IPS DF 6.9 (cell line): ENCODE data around the gene TBC1D1.

Experiments used
- DNase-seq: peaks from one replicate; pipeline ENCODE4 v3.0.0-alpha.2; 2013; ENCODE audit warnings: low read depth, low spot score
- H3K27ac ChIP-seq: one replicate; pipeline ENCODE4 v1.5.1; 2013; ENCODE audit warnings: low read length, control low read depth
- H3K27me3 ChIP-seq: 2 replicates; pipeline ENCODE4 v1.6.1; 2013; ENCODE audit warnings: mild to moderate bottlenecking, low read length; ENCODE audit not compliant: control insufficient read depth, insufficient read depth
- H3K36me3 ChIP-seq: 2 replicates; pipeline ENCODE4 v1.6.1; 2013; ENCODE audit warnings: low read length; ENCODE audit not compliant: control insufficient read depth, insufficient read depth
- H3K4me1 ChIP-seq: 2 replicates; pipeline ENCODE4 v1.6.1; 2013; ENCODE audit warnings: low read length; ENCODE audit not compliant: control insufficient read depth, insufficient read depth
- H3K4me3 ChIP-seq: 2 replicates; pipeline ENCODE4 v1.5.1; 2013; ENCODE audit warnings: mild to moderate bottlenecking, low read length
- H3K9me3 ChIP-seq: 2 replicates; pipeline ENCODE4 v1.6.1; 2013; ENCODE audit warnings: low read length, inconsistent platforms; ENCODE audit not compliant: control insufficient read depth, insufficient read depth
- WGBS: extraction: QIAGEN DNeasy Blood & Tissue Kit; methylation state at CpG from one replicate; pipeline ENCODE4 v1.1.7; 2013; ENCODE audit warnings: mixed read lengths, missing lambda C conversion rate; ENCODE audit not compliant: insufficient read length, insufficient coverage; 5-methylcytosine and 5-hydroxymethylcytosine counted together

TBC1D1 gene

DNA sequence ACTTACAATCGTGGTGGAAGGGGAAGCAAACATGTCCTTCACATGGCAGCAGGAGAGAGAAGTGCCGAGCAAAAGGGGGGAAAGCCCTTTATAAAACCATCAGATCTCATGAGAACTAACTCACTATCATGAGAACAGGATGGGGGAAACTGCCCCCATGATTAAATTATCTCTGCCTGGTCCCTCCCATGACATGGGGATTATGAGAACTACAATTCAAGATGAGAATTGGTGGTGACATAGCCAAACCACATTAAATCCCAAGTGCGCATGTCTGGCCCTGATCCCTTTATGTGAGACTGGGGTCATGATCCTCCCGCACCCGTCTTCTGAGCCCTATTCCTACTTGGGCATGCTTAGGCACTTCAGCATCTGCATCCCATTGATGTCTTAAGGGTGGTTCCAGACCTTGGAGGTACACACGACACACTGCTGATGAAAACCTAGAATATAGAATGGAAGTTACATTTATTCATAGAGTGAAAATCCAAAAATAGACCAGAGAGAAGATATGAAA is 185.3 kb downstream of the TBC1D1 start:
- no CpG with 5 or more reads among the region's 6 CpGs for WGBS
- Histone ChIP-seq H3K27me3 (no peaks in the 10 kb centered on the region), H3K9me3 (no peaks in the 10 kb centered on the region), H3K36me3 (no peaks in the 10 kb centered on the region), H3K4me1 (no peaks in the 10 kb centered on the region), H3K4me3 (no peak overlapping the region), H3K27ac (no peak overlapping the region)
- no peak for DNase-seq

DNA sequence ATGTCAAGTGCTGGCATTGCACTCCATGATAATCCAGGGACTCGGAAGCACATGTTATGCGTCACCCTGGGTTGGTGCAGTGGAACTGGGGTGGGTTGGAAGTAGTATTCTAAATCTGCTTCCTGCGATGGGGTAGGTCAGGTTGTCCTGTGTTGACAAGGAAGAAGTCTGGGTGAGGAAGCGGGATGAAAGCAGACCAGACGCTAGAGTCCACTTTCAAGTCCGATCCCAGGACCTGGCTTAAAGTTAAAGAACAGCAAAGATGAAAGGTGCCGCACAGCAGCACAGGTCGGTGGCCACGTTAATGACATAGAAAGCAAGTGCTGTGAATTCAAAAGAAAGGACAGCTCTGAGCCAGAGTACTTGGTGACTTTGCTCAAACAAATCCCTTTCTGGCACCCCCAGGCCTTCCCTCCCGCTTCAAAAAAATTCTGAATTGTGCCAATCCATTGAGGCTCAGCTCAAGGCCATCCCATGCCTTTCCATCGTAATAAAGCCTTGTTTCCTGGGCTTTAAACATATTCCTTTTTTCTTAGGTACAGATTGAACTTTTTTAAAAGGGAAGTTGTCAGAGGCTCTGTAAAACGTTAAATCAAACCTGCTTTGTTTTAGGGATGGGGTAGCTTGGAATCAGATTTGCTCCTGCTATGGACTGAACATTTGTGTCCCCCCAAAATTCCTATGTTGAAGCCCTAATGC is 187.1 kb downstream of the TBC1D1 start:
- Histone ChIP-seq H3K27me3 (no peaks in the 10 kb centered on the region), H3K4me1 (no peaks in the 10 kb centered on the region), H3K36me3 (no peaks in the 10 kb centered on the region), H3K9me3 (no peaks in the 10 kb centered on the region), H3K4me3 (no peak overlapping the region), H3K27ac (no peak overlapping the region)
- DNase-seq = no peak
- WGBS = no CpG with 5 or more reads among the region's 12 CpGs

DNA sequence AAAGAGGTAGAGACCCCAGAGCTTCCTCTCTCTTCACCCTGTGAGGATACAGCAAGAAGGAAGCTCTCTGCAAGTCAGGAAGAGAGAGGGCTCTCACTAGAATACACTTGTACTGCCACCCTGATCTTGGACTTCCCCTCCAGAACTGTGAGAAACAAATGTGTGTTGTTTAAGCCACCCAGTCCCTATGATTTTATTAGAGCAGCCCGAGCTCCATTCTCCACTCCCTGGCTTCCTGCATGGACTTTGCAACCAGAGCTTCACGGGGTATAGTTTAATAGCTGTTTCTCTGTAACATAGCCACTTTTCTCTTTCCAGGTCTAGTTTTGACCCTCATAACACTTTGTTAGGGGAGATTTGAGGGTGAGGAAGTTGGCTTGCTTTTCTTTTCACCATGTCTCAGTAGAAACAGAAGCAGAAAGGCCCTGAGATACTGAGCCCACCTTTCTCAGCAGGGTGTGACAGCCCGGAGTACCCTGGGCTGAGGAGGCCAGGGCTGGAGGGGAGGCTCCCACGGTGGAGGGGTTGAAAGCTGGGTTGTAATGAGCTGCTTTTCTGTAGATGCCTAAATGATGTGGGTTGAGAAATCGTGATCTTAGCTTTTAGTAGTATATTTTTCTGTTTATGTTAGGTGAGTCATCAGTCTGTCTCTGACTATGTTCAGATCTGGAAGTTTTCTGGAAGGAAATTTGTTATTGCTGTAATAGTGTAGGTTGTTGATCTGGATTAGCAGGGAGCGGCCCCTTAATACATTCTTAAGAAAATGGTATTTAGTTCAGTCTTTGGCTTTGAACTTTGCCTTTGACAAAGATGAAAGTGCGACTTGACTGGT is 187.9 kb downstream of the TBC1D1 start:
- Histone ChIP-seq H3K9me3 (no peaks in the 10 kb centered on the region), H3K4me1 (no peaks in the 10 kb centered on the region), H3K27me3 (no peaks in the 10 kb centered on the region), H3K4me3 (no peak overlapping the region), H3K36me3 (no peaks in the 10 kb centered on the region), H3K27ac (no peak overlapping the region)
- DNase-seq = no peak
- no CpG with 5 or more reads among the region's 7 CpGs for WGBS

DNA sequence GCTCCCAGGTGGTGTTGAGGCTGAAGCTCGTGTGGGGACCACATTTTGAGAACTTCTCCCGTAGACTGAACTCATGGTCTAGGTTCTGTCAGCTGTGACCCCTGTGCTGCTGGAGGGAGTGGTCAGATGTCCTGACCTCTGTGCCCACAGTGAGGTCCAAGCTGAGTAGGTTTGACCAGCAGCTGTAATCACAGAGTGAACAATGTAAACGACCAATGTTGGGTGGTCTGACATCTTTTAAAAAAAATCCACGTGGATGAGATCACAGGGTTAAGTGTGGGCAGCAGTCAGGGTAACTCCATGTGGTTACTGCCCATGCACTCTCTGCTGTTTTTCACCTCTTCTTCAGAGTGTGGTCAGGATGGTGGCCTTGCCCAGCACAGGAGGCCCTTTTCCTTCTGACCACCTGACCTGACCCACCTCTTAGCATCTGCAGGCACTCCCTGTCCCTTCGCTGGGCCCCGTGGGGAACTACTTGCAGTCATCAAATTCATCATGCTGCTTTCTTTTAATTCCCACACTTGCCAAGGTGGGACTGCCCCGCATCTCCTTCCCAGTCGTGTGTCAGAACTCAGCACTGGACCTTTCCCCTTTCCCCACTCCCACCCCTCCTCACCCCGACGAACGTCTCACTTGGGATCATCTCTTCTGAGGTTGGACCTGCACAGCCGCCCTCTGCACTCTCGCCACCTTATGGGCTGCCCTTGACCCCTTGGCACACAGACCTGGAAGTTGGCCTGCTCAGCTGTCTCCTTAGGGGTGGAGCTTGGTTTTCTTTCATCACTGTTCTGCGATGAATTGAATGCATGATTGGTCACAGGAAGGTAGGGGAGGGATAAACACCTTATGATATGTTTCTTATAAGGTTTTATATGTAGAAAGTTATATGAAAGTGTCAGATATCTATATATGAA is 189.4 kb downstream of the TBC1D1 start:
- no peaks in the 10 kb centered on the region for H3K27me3 ChIP-seq
- no peak overlapping the region for H3K4me3 ChIP-seq
- H3K36me3 ChIP-seq = no peaks in the 10 kb centered on the region
- no CpG with 5 or more reads among the region's 14 CpGs for WGBS
- DNase-seq = no peak
- H3K4me1 ChIP-seq = no peaks in the 10 kb centered on the region
- no peak overlapping the region for H3K27ac ChIP-seq
- no peaks in the 10 kb centered on the region for H3K9me3 ChIP-seq

DNA sequence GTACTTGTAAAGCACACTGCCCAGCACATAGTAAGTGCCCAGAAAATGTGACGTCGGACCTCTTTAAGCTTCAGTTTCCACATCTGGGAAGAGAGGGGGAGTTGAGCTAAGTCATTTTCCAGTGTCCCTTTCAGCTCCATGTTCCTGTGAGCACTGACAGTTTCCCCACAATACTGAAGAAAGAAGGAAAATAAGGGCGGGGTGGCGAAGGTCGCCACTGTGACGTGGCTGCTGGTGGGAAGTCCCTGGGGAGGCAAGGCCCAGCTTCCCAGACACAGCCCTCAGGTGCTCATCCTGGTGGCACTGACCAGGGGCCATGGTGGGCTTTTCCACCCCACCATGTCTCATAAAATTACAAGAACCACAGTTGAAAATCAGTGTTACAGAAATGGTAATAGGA is 191.1 kb downstream of the TBC1D1 start:
- H3K4me1 ChIP-seq = no peaks in the 10 kb centered on the region; the same call in 1 of the 2 replicates
- H3K4me3 ChIP-seq = no peak overlapping the region
- H3K27ac ChIP-seq = no peak overlapping the region
- no peaks in the 10 kb centered on the region for H3K27me3 ChIP-seq
- no peaks in the 10 kb centered on the region for H3K36me3 ChIP-seq
- H3K9me3 ChIP-seq = no peaks in the 10 kb centered on the region
- WGBS = no CpG with 5 or more reads among the region's 6 CpGs
- no peak for DNase-seq

DNA sequence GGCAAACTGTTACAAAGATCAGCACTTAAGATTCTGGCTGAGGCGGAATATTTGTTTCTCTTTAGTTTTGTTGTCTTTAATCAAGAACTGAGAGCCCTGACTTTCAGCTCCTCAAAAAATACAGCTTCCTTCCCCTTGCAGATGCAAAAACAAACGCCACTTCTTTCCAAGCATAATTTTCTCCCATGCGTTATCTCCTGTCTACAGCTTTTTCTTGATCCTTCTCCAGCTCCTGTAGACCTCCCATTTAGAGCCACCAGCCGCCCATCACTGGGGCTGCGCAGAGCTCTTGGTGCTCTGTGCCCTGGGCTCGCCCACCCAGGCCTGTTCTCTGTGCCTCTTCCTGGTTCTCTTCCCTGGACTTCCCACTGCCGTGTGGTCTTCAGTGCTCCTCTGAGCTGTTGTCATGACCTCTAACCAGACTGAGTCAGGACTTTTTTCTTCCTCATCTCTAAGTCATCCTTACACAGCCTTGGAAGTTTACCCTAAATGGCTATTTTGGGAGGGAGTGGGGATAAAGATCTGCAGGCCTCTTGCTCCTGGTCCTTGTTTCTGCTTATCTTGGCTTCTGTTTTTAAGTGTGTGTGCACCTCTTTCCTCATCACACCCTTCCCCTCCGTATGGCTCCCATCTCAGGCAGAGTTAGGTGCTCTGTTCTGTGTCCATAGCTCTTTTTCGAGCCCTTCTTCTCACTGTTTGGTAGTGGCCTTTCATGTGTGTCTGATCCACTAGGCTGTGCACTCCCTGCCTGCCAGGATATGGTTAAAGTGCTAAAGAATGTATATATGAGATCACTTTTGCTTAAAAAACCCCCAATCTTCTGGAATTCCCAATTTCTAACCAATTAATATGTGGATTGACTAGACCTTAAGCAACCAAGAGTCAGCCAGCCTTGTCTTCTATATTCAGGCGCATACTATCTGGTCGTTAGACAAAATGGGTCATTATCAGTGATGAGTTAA is 191.8 kb downstream of the TBC1D1 start:
- Histone ChIP-seq H3K4me3 (no peak overlapping the region), H3K27ac (no peak overlapping the region), H3K4me1 (no peaks in the 10 kb centered on the region; the same call in 1 of the 2 replicates), H3K9me3 (no peaks in the 10 kb centered on the region), H3K36me3 (no peaks in the 10 kb centered on the region), H3K27me3 (no peaks in the 10 kb centered on the region)
- no CpG with 5 or more reads among the region's 11 CpGs for WGBS
- DNase-seq = no peak

DNA sequence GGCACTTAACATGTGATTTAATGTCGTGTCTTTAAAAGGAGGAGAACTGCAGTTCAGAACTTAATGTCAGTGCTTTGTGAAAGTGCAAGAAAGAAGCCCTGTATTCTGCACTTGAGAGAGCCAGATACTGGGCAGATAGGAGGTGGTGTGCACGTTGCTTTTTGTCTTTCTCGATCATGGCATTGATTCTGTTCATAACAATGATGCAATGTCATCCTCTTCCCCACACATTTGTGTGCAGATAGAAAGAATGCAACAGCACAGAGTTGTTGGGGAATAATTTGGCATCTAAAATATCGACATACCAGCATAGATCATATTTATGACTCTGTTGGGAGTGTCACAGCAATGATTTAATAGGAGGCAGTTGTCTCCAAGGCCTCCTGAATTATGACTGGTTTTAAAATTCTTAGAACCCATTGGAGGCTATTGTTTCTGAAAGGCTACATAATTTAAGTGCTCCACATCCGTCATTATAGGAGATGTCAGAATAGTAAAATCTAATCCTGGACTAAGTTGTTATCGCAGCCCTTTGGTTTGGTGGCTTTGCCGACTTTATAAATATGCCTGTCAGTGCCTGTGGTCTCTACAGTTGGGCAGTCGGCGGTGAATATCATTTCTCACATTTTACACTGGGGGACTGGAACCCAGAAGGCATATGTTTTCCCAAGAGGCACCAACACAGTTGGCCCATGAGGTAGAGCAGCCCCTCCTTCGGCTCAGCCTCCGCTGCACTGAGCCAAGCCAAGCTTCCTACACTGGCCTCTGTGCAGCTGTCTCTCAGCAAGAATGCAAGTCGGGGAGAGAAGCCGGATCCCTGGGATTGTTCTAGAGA is 194.2 kb downstream of the TBC1D1 start:
- WGBS = no CpG with 5 or more reads among the region's 13 CpGs
- no peaks in the 10 kb centered on the region for H3K27me3 ChIP-seq
- DNase-seq = no peak
- no peaks in the 10 kb centered on the region; the same call in 1 of the 2 replicates for H3K4me1 ChIP-seq
- H3K4me3 ChIP-seq = no peak overlapping the region
- no peaks in the 10 kb centered on the region for H3K9me3 ChIP-seq
- H3K36me3 ChIP-seq = no peaks in the 10 kb centered on the region
- H3K27ac ChIP-seq = no peak overlapping the region

DNA sequence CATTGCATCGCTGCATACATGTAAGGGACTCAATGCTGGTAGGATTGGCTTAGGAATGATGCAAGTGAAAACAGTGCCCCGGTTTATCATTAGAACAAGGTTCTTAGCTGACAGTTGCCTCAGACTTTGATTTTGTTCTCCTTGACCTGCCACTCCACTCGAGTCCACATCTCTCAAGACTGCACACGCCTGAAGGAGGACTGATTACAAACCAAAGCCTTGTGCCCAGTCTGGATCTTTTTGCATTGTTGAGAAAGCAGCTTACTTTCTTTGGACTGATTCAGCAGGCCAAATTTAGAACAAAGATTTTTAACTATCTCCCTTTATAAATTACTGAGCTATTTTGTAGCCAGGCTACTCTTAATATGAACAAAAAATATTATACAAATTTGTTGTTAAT is 194.9 kb downstream of the TBC1D1 start:
- Histone ChIP-seq H3K27me3 (no peaks in the 10 kb centered on the region), H3K4me3 (no peak overlapping the region), H3K27ac (no peak overlapping the region), H3K9me3 (no peaks in the 10 kb centered on the region), H3K36me3 (no peaks in the 10 kb centered on the region), H3K4me1 (no peaks in the 10 kb centered on the region; the same call in 1 of the 2 replicates)
- DNase-seq = no peak
- no CpG with 5 or more reads among the region's 4 CpGs for WGBS
